H1 (cell line): ENCODE data around the gene ARHGAP26. TPM values are rescaled to one million over a fixed set of nuclear protein-coding genes. Genes with fewer than 3 reads are reported as not detected.

Experiments
- CTCF ChIA-PET: fragments of 300-600 bp; sonication (Branson Sonifier 250); formaldehyde crosslinking; loops from one replicate; lab custom pipeline; 2021; ENCODE audit not compliant: partially characterized antibody; lab: Charles Lee
- POLR2A ChIA-PET: fragments of 300-600 bp; sonication (Branson Sonifier 250); formaldehyde crosslinking; loops from one replicate; lab custom pipeline; 2021; ENCODE audit warnings: inconsistent platforms; ENCODE audit not compliant: partially characterized antibody; lab: Charles Lee
- DNase-seq, 2 experiments: peaks; one replicate each; pipeline versions ENCODE4 v3.0.0 to v3.0.0-alpha.2; 2010 to 2022; ENCODE audit warnings: low spot score in 2 of 2, low read depth in 1 of 2, mixed read lengths in 1 of 2
- FAIRE-seq: peaks from 2 replicates; lab custom pipeline; 2011; peaks lifted over from hg19 to GRCh38; lab: Jason Lieb, UNC
- H2AFZ ChIP-seq: 2 replicates; pipeline ENCODE4 v1.8.1; 2012; ENCODE audit warnings: low read length, inconsistent platforms
- H2AK5ac ChIP-seq: 2 replicates; pipeline ENCODE4 v1.6.1; 2013; ENCODE audit warnings: low read depth, low read length
- H2BK120ac ChIP-seq: replicated peaks from 2 replicates; pipeline ENCODE3; 2013; ENCODE audit warnings: low read depth, low read length, inconsistent platforms
- H2BK12ac ChIP-seq: 2 replicates; pipeline ENCODE4 v1.6.1; 2013; ENCODE audit warnings: low read depth, low read length
- H2BK15ac ChIP-seq: 2 replicates; pipeline ENCODE4 v1.6.1; 2013; ENCODE audit warnings: low read length
- H2BK20ac ChIP-seq: 2 replicates; pipeline ENCODE4 v1.6.1; 2013; ENCODE audit warnings: low read length
- H2BK5ac ChIP-seq: 2 replicates; pipeline ENCODE4 v1.6.1; 2013; ENCODE audit warnings: low read depth, low read length
- H3K14ac ChIP-seq: 2 replicates; pipeline ENCODE4 v1.6.1; 2013; ENCODE audit warnings: inconsistent platforms; ENCODE audit not compliant: insufficient read length
- H3K18ac ChIP-seq: 2 replicates; pipeline ENCODE4 v1.6.1; 2013; ENCODE audit warnings: low read length; ENCODE audit errors: extremely low read depth
- H3K23ac ChIP-seq: 2 replicates; pipeline ENCODE4 v1.6.1; 2013; ENCODE audit warnings: inconsistent platforms; ENCODE audit not compliant: insufficient read length
- H3K23me2 ChIP-seq: 2 replicates; pipeline ENCODE4 v1.6.1; 2013; ENCODE audit warnings: low read depth, low read length
- H3K27ac ChIP-seq: 2 replicates; pipeline ENCODE4 v1.6.1; 2011; ENCODE audit warnings: low read depth, low read length, inconsistent platforms
- H3K27me3 ChIP-seq, 4 experiments: replicated peaks in 1 of 4; 1 replicate in 1 of 4; 2 replicates in 3 of 4; pipeline versions ENCODE4 v1.6.1 to v1.8.1; 2011 to 2013; ENCODE audit warnings: low read length in 3 of 4, mild to moderate bottlenecking in 3 of 4, inconsistent platforms in 2 of 4, mixed read lengths in 2 of 4, moderate library complexity in 1 of 4; ENCODE audit not compliant: control insufficient read depth in 3 of 4, insufficient read depth in 3 of 4; ENCODE audit errors: extremely low read depth in 1 of 4
- H3K36me3 ChIP-seq, 4 experiments: 2 replicates each; pipeline versions ENCODE4 v1.6.1 to v1.8.1; 2011 to 2013; ENCODE audit warnings: mild to moderate bottlenecking in 4 of 4, low read length in 3 of 4, moderate library complexity in 2 of 4, control low read depth in 1 of 4, inconsistent platforms in 1 of 4; ENCODE audit not compliant: insufficient read depth in 4 of 4, control insufficient read depth in 2 of 4
- H3K4ac ChIP-seq: replicated peaks from 2 replicates; pipeline ENCODE3; 2013; ENCODE audit warnings: low read length, low read depth, mixed read lengths, inconsistent platforms; ENCODE audit not compliant: insufficient read length
- H3K4me1 ChIP-seq, 4 experiments: replicated peaks in 1 of 4; 1 replicate in 1 of 4; 2 replicates in 3 of 4; pipeline versions ENCODE4 v1.6.1 to v1.8.1; 2011 to 2013; ENCODE audit warnings: low read length in 3 of 4, inconsistent platforms in 2 of 4, mixed read lengths in 1 of 4; ENCODE audit not compliant: insufficient read depth in 4 of 4, control insufficient read depth in 3 of 4
- H3K4me2 ChIP-seq, 2 experiments: 2 replicates each; pipeline versions ENCODE4 v1.6.1 to v1.8.1; 2011 to 2013; ENCODE audit warnings: low read depth in 2 of 2, low read length in 2 of 2, control low read depth in 1 of 2, inconsistent platforms in 1 of 2, mild to moderate bottlenecking in 1 of 2; ENCODE audit not compliant: insufficient read depth in 1 of 2
- H3K4me3 ChIP-seq, 4 experiments: fragments of 200-600, 300-600 bp in 1 of 4; sonication (generic), shearing (Covaris generic), sonication (Bioruptor Twin) in 1 of 4; 2 replicates each; pipeline versions ENCODE4 v1.5.1 to v1.8.1; 2011 to 2016; ENCODE audit warnings: low read length in 4 of 4, low read depth in 3 of 4, control low read depth in 2 of 4, inconsistent platforms in 2 of 4, mild to moderate bottlenecking in 2 of 4, mixed read lengths in 1 of 4, moderate library complexity in 1 of 4; ENCODE audit not compliant: insufficient read depth in 2 of 4; ENCODE audit errors: extremely low read depth in 1 of 4
- H3K56ac ChIP-seq: replicated peaks from 2 replicates; pipeline ENCODE3; 2013; ENCODE audit warnings: low read depth, mild to moderate bottlenecking, mixed read lengths, low read length, inconsistent platforms; ENCODE audit not compliant: insufficient read length
- H3K79me1 ChIP-seq: 2 replicates; pipeline ENCODE4 v1.6.1; 2013; ENCODE audit warnings: low read depth, low read length, control low read depth
- H3K79me2 ChIP-seq, 2 experiments: 2 replicates each; pipeline versions ENCODE4 v1.6.1 to v1.8.1; 2012 to 2013; ENCODE audit warnings: low read length in 2 of 2, mild to moderate bottlenecking in 2 of 2, inconsistent platforms in 1 of 2; ENCODE audit not compliant: insufficient read depth in 2 of 2, control insufficient read depth in 1 of 2
- H3K9ac ChIP-seq, 4 experiments: replicated peaks in 1 of 4; 1 replicate in 1 of 4; 2 replicates in 3 of 4; pipeline versions ENCODE4 v1.6.1 to v1.8.1; 2011 to 2013; ENCODE audit warnings: low read depth in 3 of 4, low read length in 3 of 4, control low read depth in 2 of 4, mild to moderate bottlenecking in 2 of 4, moderate library complexity in 2 of 4, inconsistent platforms in 1 of 4; ENCODE audit errors: extremely low read depth in 1 of 4
- H3K9me3 ChIP-seq, 2 experiments: 2 replicates each; pipeline versions ENCODE4 v1.6.1 to v1.8.1; 2012 to 2013; ENCODE audit warnings: mild to moderate bottlenecking in 2 of 2, moderate library complexity in 2 of 2, control low read depth in 1 of 2, inconsistent platforms in 1 of 2, low read depth in 1 of 2, low read length in 1 of 2, mixed read lengths in 1 of 2; ENCODE audit not compliant: insufficient read depth in 2 of 2
- H4K20me1 ChIP-seq, 2 experiments: replicated peaks in 1 of 2; 2 replicates each; pipeline versions ENCODE3 to v1.8.1; 2011 to 2013; ENCODE audit warnings: inconsistent platforms in 2 of 2, low read length in 2 of 2, mild to moderate bottlenecking in 1 of 2; ENCODE audit not compliant: insufficient read depth in 2 of 2, control insufficient read depth in 1 of 2
- H4K5ac ChIP-seq: 2 replicates; pipeline ENCODE4 v1.6.1; 2013; ENCODE audit warnings: low read length, low read depth, mixed read lengths, inconsistent platforms; ENCODE audit not compliant: insufficient read length
- H4K8ac ChIP-seq: 2 replicates; pipeline ENCODE4 v1.8.0; 2013; ENCODE audit warnings: mild to moderate bottlenecking, moderate library complexity, low read length, inconsistent platforms; ENCODE audit not compliant: insufficient read depth; ENCODE audit errors: extremely low read depth
- H4K91ac ChIP-seq: replicated peaks from 2 replicates; pipeline ENCODE3; 2013; ENCODE audit warnings: low read length, mixed read lengths, inconsistent platforms; ENCODE audit not compliant: insufficient read length
- BCL11A ChIP-seq, 2 experiments: IDR thresholded peaks; one replicate each; pipeline ENCODE4 v1.6.1; 2011; ENCODE audit warnings: low read depth in 2 of 2, low read length in 2 of 2, mild to moderate bottlenecking in 2 of 2
- CHD1 ChIP-seq: IDR thresholded peaks from 2 replicates; pipeline ENCODE4 v1.6.1; 2012; ENCODE audit warnings: low read depth, low read length, improper control_type of control experiment
- CHD2 ChIP-seq: IDR thresholded peaks from 2 replicates; pipeline ENCODE4 v1.6.1; 2012; ENCODE audit warnings: low read length, improper control_type of control experiment
- CREB1 ChIP-seq: IDR thresholded peaks from 2 replicates; pipeline ENCODE4 v1.6.1; 2012; ENCODE audit warnings: inconsistent platforms
- CTCF ChIP-seq, 3 experiments: IDR thresholded peaks; 1 replicate in 2 of 3; 2 replicates in 1 of 3; pipeline versions ENCODE4 v1.5.1 to v1.6.1; 2011; ENCODE audit warnings: low read length in 3 of 3, mild to moderate bottlenecking in 3 of 3, inconsistent platforms in 2 of 3, low read depth in 1 of 3, moderate library complexity in 1 of 3; ENCODE audit not compliant: insufficient read depth in 1 of 3; ENCODE audit errors: control extremely low read depth in 1 of 3
- EP300 ChIP-seq, 2 experiments: IDR thresholded peaks; 1 replicate in 1 of 2; 2 replicates in 1 of 2; pipeline ENCODE4 v1.6.1; 2011 to 2012; ENCODE audit warnings: low read depth in 2 of 2, low read length in 2 of 2, mild to moderate bottlenecking in 2 of 2, borderline replicate concordance in 1 of 2, inconsistent platforms in 1 of 2, moderate library complexity in 1 of 2
- GTF2F1 ChIP-seq: IDR thresholded peaks from 2 replicates; pipeline ENCODE4 v1.6.1; 2012; ENCODE audit warnings: low read depth, low read length, improper control_type of control experiment, borderline replicate concordance
- KDM4A ChIP-seq: IDR thresholded peaks from one replicate; pipeline ENCODE4 v1.7.1; 2012; ENCODE audit warnings: low read depth, mild to moderate bottlenecking, moderate library complexity, low read length, inconsistent platforms; ENCODE audit not compliant: severe bottlenecking
- NRF1 ChIP-seq: IDR thresholded peaks from 2 replicates; pipeline ENCODE4 v1.6.1; 2011; ENCODE audit warnings: mild to moderate bottlenecking, low read depth, low read length, improper control_type of control experiment
- POU5F1 ChIP-seq: IDR thresholded peaks from 2 replicates; pipeline ENCODE4 v1.6.1; 2011; ENCODE audit warnings: low read depth, mild to moderate bottlenecking, low read length, moderate library complexity
- polyA plus RNA-seq, 7 experiments: library from polyadenylated mRNA; depleted of rRNA in 3 of 7; stranded (reverse) in 5 of 7; unstranded in 2 of 7; fragments of >200 nt in 5 of 7; fragments of 200-250 nt in 2 of 7; gene quantifications; 1 replicate in 5 of 7; 2 replicates in 1 of 7; 4 replicates in 1 of 7; pipeline versions ENCODE4 v1.2.1 to v1.2.3, GENCODE V29; 2011 to 2013; ENCODE audit warnings: missing spikeins in 2 of 7, mixed read lengths in 2 of 7
- total RNA-seq: library from RNA; stranded (reverse); fragmentation: NEBNext Ultra II Directional; extraction: Animal tissue kit (Norgen Biotek cat#: 25700); gene quantifications from 2 replicates; pipeline ENCODE4 v1.2.1, GENCODE V29; 2021

Gene ARHGAP26
- total and polyA plus RNA-seq, 2 of the 8 experiments (the other 6 are each of a cell fraction or from before 2014, with no cell fraction given): 7.1 to 24.8 TPM

GRCh38 chr5:142947427-142947709, 177.2 kb downstream of the ARHGAP26 start:
- no peak overlapping the region for H4K91ac ChIP-seq
- CTCF ChIA-PET: interaction anchor here (1.0 to 1.6 kb wide), 2 partner anchors 11 to 30 kb away, joined by 3 to 6 read pairs; no protein-coding TSS in a partner anchor

More at GRCh38 chr5:142947427-142947709, 177.2 kb downstream of the ARHGAP26 start:
- no peak overlapping the region for H3K27ac ChIP-seq
- H3K14ac ChIP-seq: no peak overlapping the region
- no peak overlapping the region for H3K56ac ChIP-seq
- H4K8ac ChIP-seq: no peak overlapping the region
- H2BK12ac ChIP-seq: no peak overlapping the region
- H4K20me1 ChIP-seq: no peaks in the 10 kb centered on the region
- TF ChIP-seq CHD1 (no peak), POU5F1 (no peak), NRF1 (no peak), KDM4A (no peak), EP300 (IDR thresholded peaks at IDR 0.05; ENCODE audit: borderline replicate concordance in 1 of 2, low read depth in 2 of 2, low read length in 2 of 2) (no peak), GTF2F1 (no peak), CHD2 (no peak), BCL11A (IDR thresholded peaks at IDR 0.05; ENCODE audit: low read depth in 2 of 2, low read length in 2 of 2) (no peak), CTCF (IDR thresholded peaks at IDR 0.05; ENCODE audit: control extremely low read depth in 1 of 3, insufficient read depth in 1 of 3, low read depth in 1 of 3, low read length in 3 of 3) (no peak), CREB1 (no peak)
- H2BK120ac ChIP-seq: no peak overlapping the region
- peaks cover 0 to 1% (median 0%) of the 10 kb centered on the region in 4 experiments; a peak in 1 of 7 replicates for H3K27me3 ChIP-seq
- no peak overlapping the region for H2AFZ ChIP-seq
- no peak overlapping the region for H3K4ac ChIP-seq
- H3K23me2 ChIP-seq: no peaks in the 10 kb centered on the region; the same call in 1 of the 2 replicates
- H2AK5ac ChIP-seq: no peak overlapping the region
- POLR2A ChIA-PET: no interaction called here
- H2BK15ac ChIP-seq: no peak overlapping the region
- no peak overlapping the region for H3K4me2 ChIP-seq
- no peak overlapping the region for H2BK20ac ChIP-seq
- FAIRE-seq: no peak
- no peak overlapping the region for H3K4me3 ChIP-seq
- no peak overlapping the region for H3K9ac ChIP-seq
- H3K79me1 ChIP-seq: no peaks in the 10 kb centered on the region
- no peak for DNase-seq
- H3K36me3 ChIP-seq: no peaks in the 10 kb centered on the region; a peak in 1 of 8 replicates
- H3K18ac ChIP-seq: no peak overlapping the region
- no peak overlapping the region for H4K5ac ChIP-seq
- H3K23ac ChIP-seq: no peak overlapping the region
- no peak overlapping the region for H2BK5ac ChIP-seq
- no peaks in the 10 kb centered on the region for H3K79me2 ChIP-seq
- H3K9me3 ChIP-seq: no peaks in the 10 kb centered on the region
- H3K4me1 ChIP-seq: no peaks in the 10 kb centered on the region
